GM13976 (cell line): ENCODE measurements around the gene LRFN3.
"Not testable (repeated sequence)": the region's sequence is repeated elsewhere in the genome, so short reads cannot be mapped to it uniquely, and the experiment has no call there.

ENCODE experiments used
- DNase-seq: peaks from one replicate; pipeline ENCODE4 v3.0.0; 2012; ENCODE audit warnings: low spot score
- CTCF ChIP-seq: IDR thresholded peaks from 2 replicates; pipeline ENCODE4 v1.5.1; 2012; ENCODE audit warnings: borderline replicate concordance, mild to moderate bottlenecking; ENCODE audit not compliant: insufficient read depth; ENCODE audit errors: extremely low read depth, missing control alignments, control extremely low read depth
- in situ Hi-C: fragments of 300-500 bp; cut with MboI; formaldehyde crosslinking; loops from one replicate; pipeline ENCODE4 v1.12.0; 2022; ENCODE audit warnings: low sequenced_read_pairs, mixed read lengths, inconsistent platforms; ENCODE audit not compliant: unreplicated experiment

The LRFN3 gene

GRCh38 chr19:35905178-35905727 is 30.9 kb upstream of the LRFN3 start:
- in situ Hi-C loops, result no loop called here
- TF ChIP-seq CTCF, result no peak
- no peak for DNase-seq

GRCh38 chr19:35907377-35907745 is 28.8 kb upstream of the LRFN3 start:
- in situ Hi-C loops, result no loop called here
- DNase-seq, result no peak
- no peak for TF ChIP-seq CTCF

GRCh38 chr19:35908010-35908441 is 28.1 kb upstream of the LRFN3 start, which contains the start of gene TYROBP:
TYROBP (minus strand) TSS chr19:35908295; CDS start chr19:35908228, 67 bp downstream.
- DNase-seq, result no peak
- TF ChIP-seq CTCF, result no peak
- in situ Hi-C loops, result no loop called here

- DNase-seq, result peak; percentile 71
- no peak for TF ChIP-seq CTCF
- in situ Hi-C loops, result no loop called here
These were observed 27.0 kb upstream of the LRFN3 start for GRCh38 chr19:35908973-35909683.

GRCh38 chr19:35909684-35910035 is 26.5 kb upstream of the LRFN3 start:
- in situ Hi-C loops, result no loop called here
- no peak for DNase-seq
- no peak for TF ChIP-seq CTCF

- in situ Hi-C loops, DNase-seq: not testable (repeated sequence)
These were observed 25.8 kb upstream of the LRFN3 start for GRCh38 chr19:35910355-35910754.

- no peak for DNase-seq
- in situ Hi-C loops, result no loop called here
- TF ChIP-seq CTCF, result no peak
These were observed 25.0 kb upstream of the LRFN3 start for GRCh38 chr19:35911173-35911572.
